GM18511 (cell line): ENCODE results near the gene SFN.
"Not testable (repeated sequence)": the region's sequence is repeated elsewhere in the genome, so short reads cannot be mapped to it uniquely, and the experiment has no call there.

Experiments used
- ATAC-seq: cut with Tn5 transposase; IDR thresholded peaks from one replicate; pipeline ENCODE4 v1.9.1; 2021; ENCODE audit warnings: mild to moderate bottlenecking, moderate library complexity; ENCODE audit not compliant: unreplicated experiment

Gene SFN

DNA sequence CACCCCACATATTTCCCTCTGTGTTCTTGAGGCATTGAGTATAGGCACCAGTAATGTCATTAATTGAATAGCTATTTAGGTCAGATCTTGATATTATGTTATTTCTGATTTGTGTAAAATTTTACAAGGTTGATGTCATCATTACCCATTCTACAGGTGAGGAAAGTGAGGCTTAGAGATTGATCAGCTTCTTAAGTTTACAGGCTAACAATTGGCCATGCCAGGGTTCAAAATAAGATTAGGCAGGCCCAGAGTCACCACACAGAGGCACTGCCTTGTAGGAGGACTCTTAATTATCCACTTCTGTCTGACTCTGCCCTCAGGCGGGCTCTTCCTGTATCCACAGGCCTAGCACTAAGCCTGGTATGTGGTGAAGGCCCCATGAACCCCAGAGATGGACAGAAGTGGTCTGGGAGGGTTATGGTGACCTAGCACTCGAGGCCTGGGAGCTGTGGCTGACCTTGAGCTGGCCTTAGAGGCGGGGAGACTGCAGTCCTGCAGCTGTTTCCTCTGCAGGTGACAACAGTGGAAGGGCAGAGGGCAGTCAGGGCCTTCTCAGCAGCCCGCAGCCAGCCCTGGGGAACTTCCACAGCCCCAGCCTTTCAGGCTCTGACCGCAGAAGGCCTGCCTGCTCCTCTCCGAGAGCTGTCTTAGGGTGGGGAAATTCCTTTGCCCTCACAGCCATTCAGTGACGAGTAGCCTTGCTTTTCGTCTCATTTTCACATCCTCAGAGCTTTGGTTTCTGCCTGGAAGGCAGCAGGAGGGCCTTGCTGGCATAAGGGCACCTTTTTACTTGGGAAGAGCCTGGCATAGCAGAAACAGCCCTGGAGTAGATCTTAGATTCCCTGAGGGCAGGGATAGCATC lies 24.2 kb upstream of the SFN start:
- peak; percentile 91 for ATAC-seq

DNA sequence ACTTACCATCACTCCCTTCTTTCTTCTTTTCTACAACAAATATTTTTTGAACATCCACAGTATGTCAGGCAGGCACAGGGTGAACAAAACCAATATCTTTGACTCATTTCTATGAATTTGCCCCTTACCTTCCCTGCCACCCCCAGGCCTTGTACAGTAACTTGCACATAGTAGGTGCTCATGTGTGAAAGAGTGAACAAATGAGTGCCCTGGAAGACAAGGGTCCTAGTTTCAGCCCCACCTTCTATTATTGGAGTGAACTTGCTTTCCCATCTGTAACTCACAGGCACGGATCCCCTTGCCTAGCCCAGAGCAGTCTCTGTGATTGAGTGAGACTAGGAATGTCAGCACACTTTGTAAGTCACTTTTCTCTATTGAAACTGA lies 23.6 kb upstream of the SFN start:
- peak; percentile 17 for ATAC-seq

DNA sequence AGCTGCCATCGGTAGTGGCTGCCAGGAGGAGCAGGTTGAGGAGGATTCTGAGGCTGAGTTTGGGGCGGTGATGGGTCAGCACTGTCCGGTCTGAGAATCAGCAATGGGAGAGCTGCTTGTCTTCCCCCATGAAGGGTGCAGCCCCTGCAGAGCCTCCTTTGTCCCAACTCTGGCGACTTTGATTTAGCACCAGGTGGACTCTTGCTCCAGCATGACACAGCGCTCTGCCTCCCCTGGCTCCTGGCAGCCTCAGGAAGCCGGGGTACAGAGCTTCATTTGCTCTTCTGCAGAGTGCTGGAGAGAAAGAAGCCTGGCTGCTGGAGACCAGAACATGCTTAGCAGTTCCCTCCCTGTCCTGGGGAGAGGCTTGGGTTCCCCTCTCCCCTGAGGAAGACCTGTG lies 23.2 kb upstream of the SFN start:
- ATAC-seq: no peak

DNA sequence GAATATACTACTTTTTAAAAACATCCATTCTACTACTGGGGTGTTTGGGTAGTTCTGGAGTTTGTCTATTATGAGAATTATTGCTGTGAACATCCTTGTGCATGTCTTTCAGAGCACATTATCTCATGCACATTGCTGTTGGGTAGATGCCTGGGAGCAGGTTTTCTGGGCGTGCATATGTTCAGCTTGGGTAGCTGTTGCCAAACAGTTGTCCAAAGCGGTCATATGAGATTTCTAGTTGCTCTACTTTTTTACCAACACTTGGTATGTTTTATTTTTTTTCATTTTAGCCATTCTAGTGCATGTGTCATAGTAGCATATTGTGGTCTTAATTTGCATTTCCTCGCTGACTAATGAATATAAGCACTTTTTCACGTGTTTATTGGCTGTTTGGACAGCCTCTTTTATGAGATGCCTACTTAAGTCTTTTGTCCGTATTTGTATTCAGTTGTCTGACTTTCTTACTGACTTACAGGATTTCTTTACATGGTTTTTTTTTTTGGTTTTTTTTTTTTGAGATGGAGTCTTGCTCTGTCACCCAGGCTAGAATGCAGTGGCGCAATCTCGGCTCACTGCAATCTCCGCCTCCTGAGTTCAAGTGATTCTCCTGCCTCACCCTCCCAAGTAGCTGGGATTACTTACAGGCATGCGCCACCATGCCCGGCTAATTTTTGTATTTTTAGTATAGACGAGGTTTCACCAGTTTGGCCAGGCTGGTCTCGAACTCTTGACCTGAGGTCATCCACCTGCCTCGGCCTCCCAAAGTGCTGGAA lies 18.3 kb upstream of the SFN start:
- ATAC-seq: no peak

- ATAC-seq: not testable (repeated sequence)
These were observed 15.1 kb upstream of the SFN start for GRCh38 chr1:26847826-26848225.

DNA sequence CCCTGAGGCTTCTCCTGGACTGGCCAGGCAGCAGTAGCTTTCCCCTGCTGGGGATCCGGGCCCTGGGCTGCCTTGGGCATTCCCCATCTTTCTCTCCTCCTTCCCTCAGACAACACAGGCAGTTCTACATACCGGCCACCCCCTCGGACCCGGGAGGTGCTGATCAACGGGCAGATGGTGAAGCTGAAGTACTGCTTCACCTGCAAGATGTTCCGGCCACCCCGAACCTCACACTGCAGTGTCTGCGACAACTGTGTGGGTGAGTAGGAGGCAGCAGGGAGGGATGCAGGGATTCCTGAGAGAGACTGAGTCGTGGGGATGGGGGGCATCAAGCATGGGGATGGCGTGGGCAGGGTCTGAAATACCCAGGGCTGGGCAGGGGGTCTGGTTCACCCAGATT lies 14.4 kb upstream of the SFN start:
- ATAC-seq: no peak

DNA sequence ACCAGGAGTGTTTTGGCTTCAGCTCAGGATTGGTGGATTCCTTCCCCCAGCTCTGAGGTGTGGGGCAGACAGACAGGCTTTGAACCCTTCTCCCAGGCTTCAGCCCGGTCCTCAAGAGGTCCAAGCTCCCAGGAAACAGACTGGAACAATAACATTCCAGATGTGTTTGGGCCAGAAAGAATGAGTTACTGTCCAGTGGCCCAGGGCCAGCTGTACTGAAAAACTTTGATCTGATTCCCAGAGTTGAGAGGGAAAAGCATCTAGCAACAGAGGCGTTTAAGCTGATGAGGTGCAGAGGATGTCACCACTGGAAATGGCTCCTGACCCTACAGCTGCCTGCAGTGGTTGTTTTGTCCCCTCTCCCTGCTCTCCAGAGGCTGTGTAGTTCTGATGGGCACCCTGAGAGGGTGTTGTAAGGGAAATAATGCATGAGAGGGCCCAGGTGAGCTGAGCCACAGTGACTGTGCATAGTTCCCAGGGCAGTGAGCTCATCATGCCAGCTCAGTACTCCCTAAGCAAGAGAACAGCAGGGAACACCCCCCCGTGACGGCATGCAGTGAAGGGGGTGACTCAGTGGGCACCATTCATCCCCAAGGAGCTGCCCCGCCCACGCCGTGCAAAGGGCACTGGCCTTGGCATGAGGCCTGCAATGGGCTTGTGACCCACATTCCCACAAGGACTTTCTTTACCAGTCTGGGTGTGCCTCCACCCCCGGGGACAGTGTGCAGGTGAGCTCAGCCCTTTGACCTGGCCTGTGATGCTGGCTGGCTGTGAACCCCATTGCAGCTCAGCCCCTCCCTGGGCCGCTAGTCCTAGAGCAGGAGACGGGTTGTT lies 13.8 kb upstream of the SFN start:
- no peak for ATAC-seq

DNA sequence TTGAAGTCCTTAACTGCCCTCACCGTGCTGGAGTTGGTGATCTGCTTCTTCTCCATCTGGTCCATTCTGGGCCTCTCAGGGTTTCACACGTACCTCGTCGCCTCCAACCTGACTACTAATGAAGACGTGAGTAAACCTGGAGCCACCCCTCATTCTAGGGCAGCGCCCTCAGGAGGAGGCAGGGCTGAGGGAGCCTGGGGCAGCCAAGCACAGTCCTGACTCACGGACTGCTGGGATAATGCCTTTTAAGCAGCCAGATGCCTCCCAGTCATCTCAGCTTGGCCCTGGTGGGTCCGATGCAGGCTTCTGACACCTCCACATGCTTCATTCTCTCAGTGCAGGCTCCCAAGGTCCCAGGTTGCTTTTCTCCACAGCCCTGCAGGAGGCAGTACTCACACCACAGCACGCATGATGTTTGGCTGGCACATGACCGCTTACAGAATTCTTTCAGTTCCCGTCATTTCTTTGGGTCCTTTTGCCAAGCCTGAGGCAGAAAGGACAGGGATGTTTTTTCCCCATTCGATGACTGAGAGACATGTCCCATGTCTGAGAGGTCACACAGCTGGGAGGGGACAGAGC lies 11.8 kb upstream of the SFN start:
- ATAC-seq: no peak

GRCh38 chr1:26852701-26853100 lies 10.2 kb upstream of the SFN start:
- no peak for ATAC-seq

- no peak for ATAC-seq
These were observed 9.8 kb upstream of the SFN start for GRCh38 chr1:26853156-26853555.

DNA sequence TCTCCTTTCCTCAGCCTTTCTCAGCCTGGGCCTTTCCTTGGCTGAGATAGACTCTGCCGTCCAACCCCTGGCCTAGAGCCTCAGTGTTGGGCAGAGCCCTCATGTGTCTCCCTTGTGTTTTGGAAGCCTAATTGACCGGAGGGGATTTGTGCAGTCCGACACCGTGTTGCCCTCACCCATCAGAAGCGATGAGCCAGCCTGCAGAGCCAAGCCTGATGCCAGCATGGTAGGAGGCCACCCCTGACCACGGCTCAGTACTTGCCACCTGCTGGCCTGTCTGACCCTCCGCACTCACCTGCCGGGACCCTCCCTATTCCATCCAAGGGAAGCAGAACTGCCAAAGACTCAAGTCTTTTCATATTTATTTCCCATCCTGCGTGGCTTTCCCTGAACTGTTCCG lies 9.3 kb upstream of the SFN start:
- ATAC-seq: no peak

GRCh38 chr1:26854906-26855305 lies 8.0 kb upstream of the SFN start:
- no peak for ATAC-seq

DNA sequence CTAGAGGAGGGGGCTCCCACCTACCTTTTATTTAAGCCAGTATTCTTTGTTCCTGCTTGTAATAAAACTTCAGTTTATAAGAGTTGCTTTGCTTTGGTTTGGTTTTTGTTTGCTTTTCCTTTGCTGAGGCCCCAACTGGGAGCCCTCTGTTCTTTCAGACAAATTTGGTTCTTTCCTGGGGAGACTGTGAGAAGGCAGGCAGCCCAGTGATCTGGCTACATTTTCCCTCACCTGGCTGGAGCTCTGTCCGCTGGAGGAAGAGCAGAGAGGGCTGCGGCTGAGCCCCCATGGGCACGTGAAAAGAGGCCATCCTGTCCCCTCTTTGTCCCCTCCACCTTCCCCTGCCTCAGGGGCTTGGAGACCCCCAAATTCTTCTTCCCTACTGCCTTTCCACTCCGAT lies 7.3 kb upstream of the SFN start:
- no peak for ATAC-seq

GRCh38 chr1:26856181-26856580 lies 6.8 kb upstream of the SFN start:
- ATAC-seq: no peak

GRCh38 chr1:26856604-26857469 lies 6.1 kb upstream of the SFN start:
- ATAC-seq: no peak

GRCh38 chr1:26857473-26858060 lies 5.4 kb upstream of the SFN start:
- ATAC-seq: no peak

GRCh38 chr1:26858160-26858559 lies 4.8 kb upstream of the SFN start:
- no peak for ATAC-seq

GRCh38 chr1:26858891-26859640 lies 3.9 kb upstream of the SFN start:
- ATAC-seq: no peak

DNA sequence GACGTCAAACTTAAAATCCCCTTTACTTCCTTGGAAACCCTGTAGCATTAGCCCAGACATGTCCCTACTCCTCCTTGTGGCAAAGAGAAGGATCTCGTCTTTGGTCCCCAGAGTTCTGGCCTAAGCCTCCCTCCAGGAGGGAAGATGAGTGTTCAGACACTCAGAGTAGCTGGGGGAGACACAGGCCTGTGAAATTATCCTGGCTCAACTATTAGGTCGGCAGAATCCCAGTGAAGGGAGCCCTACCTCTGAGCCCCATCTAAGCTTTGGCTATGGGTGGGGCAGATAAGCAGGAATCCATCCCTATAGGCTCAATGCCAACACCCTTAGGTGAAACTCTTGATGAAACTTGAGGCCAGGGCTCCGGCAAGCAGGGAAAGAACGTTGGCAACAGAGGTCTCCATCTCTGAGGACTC lies 1.7 kb upstream of the SFN start:
- ATAC-seq: no peak
